H9 (cell line): ENCODE results near the gene SLAIN1. TPM values are rescaled to one million over a fixed set of nuclear protein-coding genes. Genes with fewer than 3 reads are reported as not detected.
A peak's percentile ranks its signal among the peaks of the same experiment; 100 is the strongest.

Experiments
- DNase-seq: peaks from one replicate; pipeline ENCODE4 v3.0.0-alpha.2; 2017
- H2AFZ ChIP-seq: one replicate; pipeline ENCODE4 v1.6.1; 2013; ENCODE audit warnings: mild to moderate bottlenecking, low read length, control low read depth, moderate library complexity
- H2AK5ac ChIP-seq: 2 replicates; pipeline ENCODE4 v1.6.1; 2013; ENCODE audit warnings: low read length, control low read depth, mixed read lengths; ENCODE audit not compliant: insufficient read length
- H2BK120ac ChIP-seq: one replicate; pipeline ENCODE4 v1.6.1; 2013; ENCODE audit warnings: low read depth, mild to moderate bottlenecking, low read length, control low read depth, inconsistent platforms; ENCODE audit not compliant: poor library complexity, severe bottlenecking
- H2BK12ac ChIP-seq: 2 replicates; pipeline ENCODE4 v1.6.1; 2013; ENCODE audit warnings: low read length, control low read depth, mixed read lengths, low read depth; ENCODE audit not compliant: insufficient read length
- H2BK15ac ChIP-seq: 2 replicates; pipeline ENCODE4 v1.6.1; 2013; ENCODE audit warnings: low read depth, low read length, control low read depth
- H2BK20ac ChIP-seq: one replicate; pipeline ENCODE4 v1.6.1; 2013; ENCODE audit warnings: low read depth, mild to moderate bottlenecking, low read length, control low read depth, inconsistent platforms; ENCODE audit not compliant: poor library complexity, severe bottlenecking
- H2BK5ac ChIP-seq: 2 replicates; pipeline ENCODE4 v1.6.1; 2013; ENCODE audit warnings: low read length, control low read depth, mixed read lengths; ENCODE audit not compliant: insufficient read length
- H3K14ac ChIP-seq: 2 replicates; pipeline ENCODE4 v1.6.1; 2013; ENCODE audit warnings: low read length, control low read depth; ENCODE audit not compliant: insufficient read depth
- H3K18ac ChIP-seq: 2 replicates; pipeline ENCODE4 v1.6.1; 2013; ENCODE audit warnings: low read depth, mild to moderate bottlenecking, mixed read lengths, low read length, control low read depth; ENCODE audit not compliant: insufficient read length
- H3K23ac ChIP-seq: 2 replicates; pipeline ENCODE4 v1.6.1; 2013; ENCODE audit warnings: low read length, control low read depth, mixed read lengths, low read depth; ENCODE audit not compliant: insufficient read length
- H3K23me2 ChIP-seq: 2 replicates; pipeline ENCODE4 v1.6.1; 2013; ENCODE audit warnings: low read depth, mild to moderate bottlenecking, mixed read lengths, low read length, control low read depth; ENCODE audit not compliant: insufficient read length, poor library complexity, severe bottlenecking
- H3K27ac ChIP-seq: 2 replicates; pipeline ENCODE4 v1.5.1; 2013; ENCODE audit warnings: low read length, control low read depth, mixed read lengths, low read depth; ENCODE audit not compliant: insufficient read length
- H3K27me3 ChIP-seq: 2 replicates; pipeline ENCODE4 v1.6.1; 2013; ENCODE audit warnings: low read length, control low read depth, inconsistent platforms; ENCODE audit not compliant: insufficient read depth
- H3K4ac ChIP-seq: 2 replicates; pipeline ENCODE4 v1.6.1; 2013; ENCODE audit warnings: low read depth, mild to moderate bottlenecking, control low read depth, inconsistent platforms, low read length, moderate library complexity
- H3K4me1 ChIP-seq: 2 replicates; pipeline ENCODE4 v1.6.1; 2013; ENCODE audit warnings: low read length, control low read depth, inconsistent platforms; ENCODE audit not compliant: insufficient read depth
- H3K4me2 ChIP-seq: 2 replicates; pipeline ENCODE4 v1.6.1; 2013; ENCODE audit warnings: low read length, control low read depth, mixed read lengths; ENCODE audit not compliant: insufficient read length, insufficient read depth
- H3K56ac ChIP-seq: 2 replicates; pipeline ENCODE4 v1.6.1; 2013; ENCODE audit warnings: low read depth, mild to moderate bottlenecking, mixed read lengths, low read length, control low read depth; ENCODE audit not compliant: insufficient read length
- H3K79me1 ChIP-seq: 2 replicates; pipeline ENCODE4 v1.6.1; 2013; ENCODE audit warnings: low read depth, mild to moderate bottlenecking, moderate library complexity, low read length, control low read depth, inconsistent platforms; ENCODE audit not compliant: insufficient read depth, poor library complexity, severe bottlenecking
- H3K79me2 ChIP-seq: 2 replicates; pipeline ENCODE4 v1.6.1; 2013; ENCODE audit warnings: low read length, control low read depth, inconsistent platforms; ENCODE audit not compliant: insufficient read depth
- H3K9ac ChIP-seq: 2 replicates; pipeline ENCODE4 v1.6.1; 2013; ENCODE audit warnings: low read length, control low read depth, mixed read lengths; ENCODE audit not compliant: insufficient read length; ENCODE audit errors: extremely low read depth
- H3K9me3 ChIP-seq: one replicate; pipeline ENCODE4 v1.6.1; 2013; ENCODE audit warnings: low read depth, low read length, inconsistent platforms; ENCODE audit not compliant: control insufficient read depth
- H3T11ph ChIP-seq: one replicate; pipeline ENCODE4 v1.6.1; 2013; ENCODE audit warnings: mild to moderate bottlenecking, low read length, control low read depth, inconsistent platforms
- H4K20me1 ChIP-seq: one replicate; pipeline ENCODE4 v1.6.1; 2013; ENCODE audit not compliant: control insufficient read depth, insufficient read length, insufficient read depth
- H4K5ac ChIP-seq: 2 replicates; pipeline ENCODE4 v1.6.1; 2013; ENCODE audit warnings: low read depth, mild to moderate bottlenecking, mixed read lengths, low read length, control low read depth; ENCODE audit not compliant: insufficient read length
- H4K8ac ChIP-seq: replicated peaks from 2 replicates; pipeline ENCODE4 v1.6.1; 2013; ENCODE audit warnings: low read length, control low read depth, mixed read lengths, low read depth; ENCODE audit not compliant: insufficient read length
- H4K91ac ChIP-seq: 2 replicates; pipeline ENCODE4 v1.6.1; 2013; ENCODE audit warnings: low read depth, mild to moderate bottlenecking, moderate library complexity, mixed read lengths, low read length, control low read depth; ENCODE audit not compliant: insufficient read length
- H3K27ac Mint-ChIP-seq, 3 experiments: 2 replicates in 2 of 3; 3 replicates in 1 of 3; pipeline ENCODE4 v1.8.0; 2020 to 2021; ENCODE audit warnings: mixed read lengths in 3 of 3, mild to moderate bottlenecking in 1 of 3, moderate library complexity in 1 of 3
- H3K27me3 Mint-ChIP-seq: 2 replicates; pipeline ENCODE4 v1.8.0; 2021; ENCODE audit warnings: low read depth, mild to moderate bottlenecking, moderate library complexity, mixed read lengths
- H3K36me3 Mint-ChIP-seq, 3 experiments: 2 replicates in 2 of 3; 3 replicates in 1 of 3; pipeline ENCODE4 v1.8.0; 2020 to 2021; ENCODE audit warnings: low read depth in 3 of 3, mixed read lengths in 3 of 3; ENCODE audit not compliant: insufficient read depth in 1 of 3
- H3K4me1 Mint-ChIP-seq, 2 experiments: 2 replicates each; pipeline ENCODE4 v1.8.0; 2020; ENCODE audit warnings: mixed read lengths in 2 of 2
- H3K4me3 Mint-ChIP-seq, 2 experiments: 2 replicates in 1 of 2; 3 replicates in 1 of 2; pipeline ENCODE4 v1.8.0; 2020 to 2021; ENCODE audit warnings: mild to moderate bottlenecking in 2 of 2, mixed read lengths in 2 of 2, moderate library complexity in 1 of 2
- H3K9me3 Mint-ChIP-seq, 2 experiments: 2 replicates in 1 of 2; 3 replicates in 1 of 2; pipeline ENCODE4 v1.8.0; 2020; ENCODE audit warnings: mild to moderate bottlenecking in 2 of 2, mixed read lengths in 2 of 2, moderate library complexity in 1 of 2
- CTCF ChIP-seq: fragments of 200-600 bp; sonication (generic); conservative IDR thresholded peaks from 3 replicates; pipeline ENCODE4 v1.8.0; 2021; ENCODE audit warnings: antibody characterized with exemption, mild to moderate bottlenecking
- WGBS: extraction: QIAGEN DNeasy Blood & Tissue Kit; methylation state at CpG from one replicate; pipeline ENCODE4 v1.1.7; 2013; ENCODE audit warnings: missing lambda C conversion rate, low lambda C conversion rate, mixed read lengths; ENCODE audit not compliant: insufficient read length; ENCODE audit errors: extremely low coverage; 5-methylcytosine and 5-hydroxymethylcytosine counted together
- total RNA-seq: library from RNA; stranded (reverse); gene quantifications from 2 replicates; pipeline ENCODE4 v1.2.1, GENCODE V29; 2021

SLAIN1 gene
- total RNA-seq, 1 experiment from 2014 or later: 23.2 TPM

- DNase-seq: no peak
- Histone ChIP-seq H3K4me2 (no peak overlapping the region), H2BK120ac (no peak overlapping the region), H4K5ac (no peak overlapping the region), H2AK5ac (no peak overlapping the region), H2BK5ac (no peak overlapping the region), H3K23me2 (no peaks in the 10 kb centered on the region), H3K14ac (no peak overlapping the region), H4K91ac (no peak overlapping the region), H4K8ac (no peak overlapping the region), H3T11ph (no peak overlapping the region), H2BK12ac (no peak overlapping the region), H3K23ac (no peak overlapping the region), H3K27me3 (no peaks in the 10 kb centered on the region), H2BK20ac (no peak overlapping the region), H3K79me1 (no peaks in the 10 kb centered on the region), H3K27ac (no peak overlapping the region), H3K4me1 (peaks cover 6% of the 10 kb centered on the region; the same call in 1 of the 2 replicates), H3K79me2 (no peaks in the 10 kb centered on the region; the same call in 1 of the 2 replicates), H3K9ac (no peak overlapping the region), H2BK15ac (no peak overlapping the region), H3K56ac (no peak overlapping the region), H2AFZ (no peak overlapping the region), H3K18ac (no peak overlapping the region), H3K9me3 (no peaks in the 10 kb centered on the region), H4K20me1 (no peaks in the 10 kb centered on the region), H3K4ac (no peak overlapping the region)
- no CpG with 5 or more reads among the region's 5 CpGs for WGBS
- Mint-ChIP-seq H3K4me1 (peaks cover 37 to 42% of the 10 kb centered on the region in 2 experiments), H3K9me3 (no peaks in the 10 kb centered on the region), H3K27me3 (no peaks in the 10 kb centered on the region), H3K4me3 (no peak overlapping the region), H3K27ac (peak overlapping the region in 1 of 3 experiments; percentile 14; a peak in 1 of 7 replicates), H3K36me3 (peaks cover 9 to 13% (median 10%) of the 10 kb centered on the region in 3 experiments; a peak in 5 of 7 replicates)
- no peak for TF ChIP-seq CTCF
Measured at GRCh38 chr13:77728265-77729125, 31.0 kb downstream of the SLAIN1 start.
